Erythroblast (primary cell): Measurements from ENCODE around the gene KCNE1.

Experiments used
- GATA1 ChIP-seq: IDR thresholded peaks from 2 replicates; pipeline ENCODE4 v1.6.1; 2011; ENCODE audit warnings: low read depth, mild to moderate bottlenecking, control low read depth, low read length, moderate library complexity
- POLR2A ChIP-seq: IDR thresholded peaks from 2 replicates; pipeline ENCODE4 v1.6.1; 2011; ENCODE audit warnings: mild to moderate bottlenecking, low read length

- TF ChIP-seq POLR2A (peak; percentile 57), GATA1 (no peak)
Observed at GRCh38 chr21:34526618-34527290, 14.7 kb upstream of the KCNE1 start.
